T follicular helper cell (primary cell): ENCODE measurements around the gene DLD.
"Not testable (repeated sequence)": the region's sequence is repeated elsewhere in the genome, so short reads cannot be mapped to it uniquely, and the experiment has no call there.

Experiments
- DNase-seq: peaks from one replicate; pipeline ENCODE4 v3.0.0-alpha.2; 2020; ENCODE audit warnings: low read depth

Gene DLD

GRCh38 chr7:107917763-107918651 is 27.0 kb downstream of the DLD start:
- DNase-seq = no peak

GRCh38 chr7:107918948-107919347 is 28.0 kb downstream of the DLD start:
- no peak for DNase-seq

- no peak for DNase-seq
Measured at GRCh38 chr7:107920048-107920772, 29.2 kb downstream of the DLD start.

GRCh38 chr7:107921826-107922225 is 30.8 kb downstream of the DLD start:
- not testable (repeated sequence) for DNase-seq

GRCh38 chr7:107922886-107923285 is 31.9 kb downstream of the DLD start:
- DNase-seq = no peak

- DNase-seq = no peak
Measured at GRCh38 chr7:107924841-107925504, 34.0 kb downstream of the DLD start.

- no peak for DNase-seq
Measured at GRCh38 chr7:107926481-107926880, 35.5 kb downstream of the DLD start.

GRCh38 chr7:107931740-107932515 is 40.9 kb downstream of the DLD start:
- no peak for DNase-seq

- no peak for DNase-seq
Measured at GRCh38 chr7:107932805-107933204, 41.8 kb downstream of the DLD start.

- no peak for DNase-seq
Measured at GRCh38 chr7:107933386-107934013, 42.5 kb downstream of the DLD start.

GRCh38 chr7:107934991-107935770 is 44.2 kb downstream of the DLD start:
- no peak for DNase-seq

- no peak for DNase-seq
Measured at GRCh38 chr7:107936312-107936711, 45.3 kb downstream of the DLD start.

GRCh38 chr7:107937531-107937930 is 46.5 kb downstream of the DLD start:
- no peak for DNase-seq

GRCh38 chr7:107938456-107939250 is 47.7 kb downstream of the DLD start:
- no peak for DNase-seq

GRCh38 chr7:107939573-107940489 is 48.8 kb downstream of the DLD start:
- DNase-seq = no peak

GRCh38 chr7:107940951-107941350 is 50.0 kb downstream of the DLD start:
- DNase-seq = no peak

GRCh38 chr7:107943018-107943417 is 52.0 kb downstream of the DLD start:
- no peak for DNase-seq

- no peak for DNase-seq
Measured at GRCh38 chr7:107944411-107945169, 53.6 kb downstream of the DLD start.
